Measurements from ENCODE around the gene PHF3.
A peak's percentile ranks its signal among the peaks of the same experiment; 100 is the strongest.

Gene PHF3, protein sequence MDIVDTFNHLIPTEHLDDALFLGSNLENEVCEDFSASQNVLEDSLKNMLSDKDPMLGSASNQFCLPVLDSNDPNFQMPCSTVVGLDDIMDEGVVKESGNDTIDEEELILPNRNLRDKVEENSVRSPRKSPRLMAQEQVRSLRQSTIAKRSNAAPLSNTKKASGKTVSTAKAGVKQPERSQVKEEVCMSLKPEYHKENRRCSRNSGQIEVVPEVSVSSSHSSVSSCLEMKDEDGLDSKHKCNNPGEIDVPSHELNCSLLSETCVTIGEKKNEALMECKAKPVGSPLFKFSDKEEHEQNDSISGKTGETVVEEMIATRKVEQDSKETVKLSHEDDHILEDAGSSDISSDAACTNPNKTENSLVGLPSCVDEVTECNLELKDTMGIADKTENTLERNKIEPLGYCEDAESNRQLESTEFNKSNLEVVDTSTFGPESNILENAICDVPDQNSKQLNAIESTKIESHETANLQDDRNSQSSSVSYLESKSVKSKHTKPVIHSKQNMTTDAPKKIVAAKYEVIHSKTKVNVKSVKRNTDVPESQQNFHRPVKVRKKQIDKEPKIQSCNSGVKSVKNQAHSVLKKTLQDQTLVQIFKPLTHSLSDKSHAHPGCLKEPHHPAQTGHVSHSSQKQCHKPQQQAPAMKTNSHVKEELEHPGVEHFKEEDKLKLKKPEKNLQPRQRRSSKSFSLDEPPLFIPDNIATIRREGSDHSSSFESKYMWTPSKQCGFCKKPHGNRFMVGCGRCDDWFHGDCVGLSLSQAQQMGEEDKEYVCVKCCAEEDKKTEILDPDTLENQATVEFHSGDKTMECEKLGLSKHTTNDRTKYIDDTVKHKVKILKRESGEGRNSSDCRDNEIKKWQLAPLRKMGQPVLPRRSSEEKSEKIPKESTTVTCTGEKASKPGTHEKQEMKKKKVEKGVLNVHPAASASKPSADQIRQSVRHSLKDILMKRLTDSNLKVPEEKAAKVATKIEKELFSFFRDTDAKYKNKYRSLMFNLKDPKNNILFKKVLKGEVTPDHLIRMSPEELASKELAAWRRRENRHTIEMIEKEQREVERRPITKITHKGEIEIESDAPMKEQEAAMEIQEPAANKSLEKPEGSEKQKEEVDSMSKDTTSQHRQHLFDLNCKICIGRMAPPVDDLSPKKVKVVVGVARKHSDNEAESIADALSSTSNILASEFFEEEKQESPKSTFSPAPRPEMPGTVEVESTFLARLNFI (N-terminal part only)

DNA sequence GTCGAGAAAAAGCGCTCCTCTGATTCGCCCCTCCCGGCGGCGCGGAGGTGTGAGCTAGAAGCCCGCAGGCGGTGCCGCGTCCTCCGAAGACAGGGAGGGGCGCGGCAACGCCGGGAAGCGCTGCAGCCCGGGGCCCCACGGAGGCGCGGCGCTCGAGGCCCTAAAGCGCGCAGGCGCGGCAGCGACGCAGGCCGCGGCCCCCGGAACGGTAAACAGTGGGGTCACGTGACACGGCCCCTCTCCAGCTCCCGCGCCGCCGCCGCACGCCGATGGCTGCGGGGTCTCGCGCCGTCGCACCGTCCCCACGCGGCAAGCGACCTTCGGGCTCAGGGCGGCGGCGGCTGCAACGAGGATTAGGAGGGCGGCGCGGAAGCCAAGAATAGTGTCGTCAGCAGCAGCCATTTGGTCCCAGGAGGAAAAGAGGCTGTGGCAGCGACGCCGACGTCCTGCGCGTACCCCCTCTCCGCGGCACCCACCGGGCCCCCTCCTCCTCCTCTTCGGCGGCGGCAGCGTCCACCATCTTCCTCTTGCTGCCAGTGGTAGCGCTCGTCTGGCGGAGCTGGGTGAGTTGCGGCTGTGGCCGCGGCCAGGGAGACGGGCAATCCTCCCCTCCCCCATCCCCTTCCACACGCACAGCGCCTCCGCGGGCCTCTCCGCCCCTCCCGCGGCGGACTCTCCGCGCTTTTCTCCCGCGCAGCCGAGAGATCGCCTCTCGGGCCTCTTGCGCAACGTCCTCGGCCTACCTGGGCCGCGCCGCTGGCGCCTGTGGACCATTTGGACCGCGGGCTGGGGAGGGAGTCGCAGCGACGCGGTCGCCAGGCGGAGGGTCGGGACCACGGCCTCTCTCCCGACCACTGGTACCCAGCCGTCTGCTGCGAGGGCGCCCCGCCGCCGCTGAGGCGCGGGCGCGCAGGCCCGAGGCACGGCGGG lies at the start of gene PHF3:
Gene PHF3 (plus strand): TSS at position 215 of the 930 bp plus-strand sequence. CDS start 10,750 bp downstream, outside the sequence.
- DNase-seq (ENCODE audit: low read depth in 2 of 3, low spot score in 1 of 3), result peak; percentile 69 to 89 (median 81)

DNA sequence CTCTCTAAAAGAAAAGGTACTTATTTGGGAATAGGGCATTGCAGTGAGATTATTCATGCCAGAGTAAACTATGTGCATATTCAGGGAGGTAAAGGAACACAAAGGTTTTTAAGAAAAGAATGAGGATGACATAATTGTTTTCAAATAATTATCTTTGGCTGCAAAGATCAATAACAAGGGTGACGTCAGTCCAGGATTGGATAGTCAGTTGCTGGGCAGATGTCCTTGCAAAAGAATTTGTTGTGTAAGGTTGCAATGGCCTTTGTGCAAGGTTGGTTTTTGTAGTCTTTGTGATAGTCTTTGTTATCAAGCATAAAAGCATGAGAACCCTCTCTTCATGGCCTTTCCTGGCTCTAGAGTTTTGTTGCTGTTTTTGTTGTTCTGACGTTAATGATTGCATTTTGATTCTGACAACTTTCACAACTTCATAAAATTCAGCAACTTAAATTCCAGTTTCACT lies 45.6 kb upstream of the PHF3 start:
- no peak for DNase-seq (ENCODE audit: low read depth in 2 of 3, low spot score in 1 of 3)

DNA sequence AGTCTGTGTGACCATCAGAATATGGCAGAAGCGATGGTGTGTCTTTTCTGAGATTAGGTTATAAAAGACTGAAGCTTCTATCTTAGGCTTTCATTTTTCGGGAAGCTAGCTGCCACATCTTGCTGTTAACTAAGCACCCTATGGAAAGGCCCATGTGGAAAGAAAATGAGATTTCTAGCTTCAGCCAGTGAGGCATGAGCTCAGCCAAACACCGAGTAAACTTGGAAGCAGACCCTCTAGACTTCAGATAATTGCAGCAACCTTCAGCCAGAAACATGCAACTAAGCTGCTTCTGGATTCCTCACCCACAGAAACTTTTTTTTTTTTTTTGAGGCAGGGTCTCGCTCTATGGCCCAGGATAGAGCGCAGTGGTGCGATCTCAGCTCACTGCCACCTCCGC lies 42.7 kb upstream of the PHF3 start:
- DNase-seq (ENCODE audit: low read depth in 2 of 3, low spot score in 1 of 3), result no peak

DNA sequence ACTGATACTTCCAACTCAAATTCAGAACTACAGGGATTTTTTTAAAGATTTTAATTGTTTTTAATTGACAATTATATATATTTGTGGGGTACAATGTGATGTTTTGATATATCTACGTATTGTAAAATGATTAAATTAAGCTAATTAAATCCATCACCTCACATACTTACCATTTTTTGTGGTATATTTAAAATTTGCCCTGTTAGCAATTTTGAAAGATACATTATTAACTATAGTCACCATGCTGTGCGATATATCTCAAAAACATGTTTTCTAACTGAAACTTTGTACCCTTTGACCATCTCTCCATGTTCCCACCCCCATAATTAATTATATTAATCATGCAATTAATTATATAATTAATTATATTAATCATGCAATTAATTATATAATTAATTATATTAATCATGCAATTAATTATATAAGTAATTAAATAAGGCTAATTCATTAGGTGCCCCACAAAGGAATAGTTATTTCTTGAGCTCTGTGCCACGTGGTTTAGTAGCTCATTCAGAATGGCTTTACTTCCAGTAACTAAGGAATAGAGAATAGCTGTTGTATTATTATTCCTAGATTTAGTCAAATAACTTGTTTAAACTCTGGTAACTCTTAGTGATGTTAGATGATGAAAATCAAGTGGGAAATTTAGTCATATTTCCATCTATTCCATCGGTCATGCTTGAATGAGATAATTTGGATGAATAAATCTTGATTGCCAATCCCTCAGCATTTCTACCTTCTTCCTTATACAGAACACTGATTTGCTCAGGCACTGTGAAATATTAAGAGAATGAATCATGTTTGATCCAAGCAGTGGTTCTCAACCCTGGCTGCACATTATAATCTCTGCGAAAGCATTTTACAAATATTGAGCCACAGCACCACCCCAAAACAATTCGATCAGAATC lies 38.2 kb upstream of the PHF3 start:
- no peak for DNase-seq (ENCODE audit: low read depth in 2 of 3, low spot score in 1 of 3)

DNA sequence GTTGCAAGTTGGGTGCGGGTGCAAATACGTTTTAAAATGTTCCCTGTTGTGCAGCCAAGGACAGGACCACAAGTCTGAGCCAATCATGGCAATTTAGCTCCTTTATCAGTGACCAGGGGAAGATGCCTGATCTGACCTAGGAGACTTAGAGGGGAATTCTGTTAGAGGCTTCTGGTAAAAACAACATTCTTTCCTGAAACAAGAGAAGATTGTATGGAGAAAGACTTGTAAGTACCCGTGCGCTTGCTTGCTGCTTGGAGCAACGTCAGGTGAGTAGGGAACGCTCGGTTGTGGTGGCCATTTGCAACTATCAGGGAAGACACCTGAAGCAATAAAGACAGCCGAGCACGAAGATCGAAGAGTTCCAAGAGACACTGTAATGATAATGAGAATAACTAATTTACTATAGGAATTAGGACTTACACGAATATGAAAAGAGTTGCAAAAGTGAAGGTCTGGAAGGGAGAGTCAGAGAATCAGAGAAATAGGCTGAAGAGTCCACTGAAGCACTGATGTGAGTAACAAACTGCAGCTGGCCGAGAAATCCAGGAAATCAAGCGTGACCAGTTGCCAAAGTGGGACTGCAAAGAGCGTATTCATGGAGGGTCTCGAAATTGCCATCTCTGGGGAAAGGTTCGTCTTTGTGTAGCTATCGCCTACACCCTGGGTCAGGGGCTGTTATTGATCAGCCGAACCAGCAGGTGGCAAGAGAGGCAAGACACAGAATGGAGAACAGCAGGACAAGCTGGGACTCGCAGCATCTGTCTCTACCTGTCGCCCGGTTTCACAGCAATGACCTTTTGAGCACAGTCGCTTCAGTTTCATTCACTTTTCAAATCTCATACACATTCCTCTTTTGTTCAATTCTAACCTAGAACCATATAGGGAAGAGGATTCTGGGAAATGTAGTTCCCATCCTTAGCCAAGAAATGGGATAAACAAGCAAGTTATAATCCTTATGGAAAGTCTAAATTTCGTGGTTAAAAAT lies 37.3 kb upstream of the PHF3 start:
- peak; percentile 59 to 74 (median 62) for DNase-seq (ENCODE audit: low read depth in 2 of 3, low spot score in 1 of 3)

DNA sequence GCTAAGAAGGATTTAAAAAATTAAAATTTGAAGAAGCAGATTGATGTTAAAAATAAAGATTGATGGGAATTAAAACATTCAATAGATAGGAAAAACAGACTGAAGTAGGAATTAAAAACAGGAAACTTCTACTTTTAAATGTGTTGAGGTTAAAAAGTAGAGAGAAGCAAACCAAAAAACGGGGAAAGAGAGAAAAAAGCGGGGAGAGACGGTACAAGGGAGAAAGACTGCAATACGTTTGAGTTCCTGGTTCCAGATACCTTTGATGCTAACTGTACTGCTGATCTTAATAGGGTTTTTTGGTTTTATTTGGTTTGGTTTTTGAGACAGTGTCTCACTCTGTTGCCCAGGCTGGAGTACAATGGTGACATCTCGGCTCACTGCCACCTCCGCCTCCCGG lies 36.4 kb upstream of the PHF3 start:
- no peak for DNase-seq (ENCODE audit: low read depth in 2 of 3, low spot score in 1 of 3)

DNA sequence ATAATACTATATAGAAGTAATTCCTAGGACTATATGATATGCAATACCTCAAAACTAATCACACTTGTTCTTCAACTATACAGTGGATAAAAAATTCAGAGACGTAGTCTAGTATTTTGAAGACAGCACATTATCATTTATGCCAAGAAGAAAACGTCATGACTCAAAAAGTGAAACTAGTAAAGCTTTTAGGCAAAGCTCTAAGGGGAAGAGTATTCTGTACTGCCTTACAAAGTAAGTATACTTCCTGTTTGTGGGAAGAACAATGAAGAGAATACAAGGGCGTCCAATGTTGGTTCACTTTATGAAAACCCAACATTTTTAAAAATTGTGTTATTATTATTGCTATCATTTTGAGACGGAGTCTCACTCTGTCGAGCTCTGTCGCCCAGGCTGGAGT lies 35.5 kb upstream of the PHF3 start:
- DNase-seq (ENCODE audit: low read depth in 2 of 3, low spot score in 1 of 3), result no peak

DNA sequence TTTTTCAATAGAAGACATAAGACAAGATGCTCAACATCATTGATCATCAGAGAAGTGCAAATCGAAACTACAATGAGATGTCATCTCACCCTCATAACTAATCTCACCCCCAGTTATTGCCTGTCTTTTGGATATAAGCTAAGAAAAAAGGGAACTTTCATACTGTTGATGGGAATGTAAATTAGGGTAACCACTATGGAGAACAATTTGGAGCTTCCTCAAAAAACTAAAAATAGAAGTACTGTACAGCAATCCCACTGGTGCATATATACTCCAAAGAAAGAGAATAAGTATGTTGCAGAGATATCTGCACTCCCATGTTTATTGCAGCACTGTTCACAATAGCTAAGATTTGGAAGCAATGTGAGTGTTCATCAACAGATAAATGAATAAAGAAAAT lies 26.4 kb upstream of the PHF3 start:
- no peak for DNase-seq (ENCODE audit: low read depth in 2 of 3, low spot score in 1 of 3)

DNA sequence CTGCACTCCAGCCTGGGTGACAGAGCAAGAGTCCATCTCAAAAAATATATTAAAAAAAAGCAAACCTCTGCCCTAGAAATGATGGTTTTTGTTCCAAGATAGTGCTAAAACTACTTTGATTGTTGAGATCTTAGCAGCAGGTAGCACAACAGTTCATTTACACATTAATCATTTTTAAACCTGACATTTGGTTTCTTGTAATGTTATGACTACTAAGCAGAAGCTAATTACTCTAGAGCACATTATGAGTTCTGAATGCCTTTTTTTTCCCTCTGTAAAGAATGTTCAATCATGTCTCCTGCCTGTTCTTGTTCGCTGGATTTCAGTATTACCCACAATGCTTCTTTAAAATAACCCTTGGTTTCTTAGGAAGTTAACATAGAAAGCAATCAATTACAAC lies 24.7 kb upstream of the PHF3 start:
- no peak for DNase-seq (ENCODE audit: low read depth in 2 of 3, low spot score in 1 of 3)

DNA sequence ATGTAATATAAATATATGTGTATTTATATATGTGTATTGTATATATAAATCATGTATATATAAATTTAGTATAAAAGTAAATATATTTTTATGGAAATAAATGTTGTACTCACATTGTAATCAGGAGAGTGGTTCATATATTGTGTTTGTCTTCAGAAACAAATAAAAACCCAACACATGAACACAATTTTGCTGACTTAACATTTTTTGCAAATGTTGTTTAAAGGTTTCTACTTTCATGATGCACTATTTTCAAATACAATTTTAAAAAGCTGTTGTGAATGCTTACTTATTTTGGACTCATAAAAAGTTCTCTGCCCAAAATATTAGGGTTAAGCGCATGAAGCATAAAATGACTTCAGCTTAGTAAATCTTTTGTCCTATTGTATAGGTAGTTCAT lies 24.0 kb upstream of the PHF3 start:
- no peak for DNase-seq (ENCODE audit: low read depth in 2 of 3, low spot score in 1 of 3)

DNA sequence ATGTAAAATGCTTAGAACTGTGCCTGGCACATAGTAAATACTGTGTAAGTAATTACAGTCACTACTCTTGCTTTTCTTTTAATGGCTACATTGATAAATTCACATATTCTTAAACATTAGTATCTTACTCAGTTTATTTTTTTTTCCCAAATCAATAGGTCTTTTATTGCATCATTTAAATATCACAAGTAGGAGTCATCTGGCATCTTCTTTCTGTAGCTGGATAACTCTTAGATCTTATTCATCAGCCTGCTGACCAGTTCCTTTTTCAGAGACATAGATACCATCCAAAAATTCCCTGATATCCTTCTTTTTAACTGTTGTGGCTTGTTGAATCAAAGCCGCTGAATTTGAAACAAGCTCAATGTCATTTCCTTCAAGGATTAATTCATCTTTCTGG lies 20.0 kb upstream of the PHF3 start:
- no peak for DNase-seq (ENCODE audit: low read depth in 2 of 3, low spot score in 1 of 3)

DNA sequence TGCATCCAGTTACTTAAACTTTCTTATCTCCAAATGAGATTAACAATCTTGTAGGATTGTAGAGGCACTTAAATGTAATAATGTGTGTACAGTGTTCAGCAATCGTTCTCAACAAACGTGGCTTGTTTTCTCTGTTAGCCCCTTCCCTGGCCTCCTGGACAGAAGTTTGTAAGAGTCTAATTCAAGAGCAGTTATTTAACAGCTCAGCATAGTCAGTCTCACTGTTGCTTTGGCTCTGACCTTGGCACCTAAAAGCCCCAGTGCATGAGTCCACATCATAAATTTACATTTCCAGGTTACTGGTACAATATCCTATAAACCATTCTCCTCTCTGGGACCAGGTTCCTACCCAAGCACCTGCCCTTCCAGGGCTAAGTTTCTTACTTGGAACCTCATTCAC lies 11.5 kb upstream of the PHF3 start:
- DNase-seq (ENCODE audit: low read depth in 2 of 3, low spot score in 1 of 3), result no peak

DNA sequence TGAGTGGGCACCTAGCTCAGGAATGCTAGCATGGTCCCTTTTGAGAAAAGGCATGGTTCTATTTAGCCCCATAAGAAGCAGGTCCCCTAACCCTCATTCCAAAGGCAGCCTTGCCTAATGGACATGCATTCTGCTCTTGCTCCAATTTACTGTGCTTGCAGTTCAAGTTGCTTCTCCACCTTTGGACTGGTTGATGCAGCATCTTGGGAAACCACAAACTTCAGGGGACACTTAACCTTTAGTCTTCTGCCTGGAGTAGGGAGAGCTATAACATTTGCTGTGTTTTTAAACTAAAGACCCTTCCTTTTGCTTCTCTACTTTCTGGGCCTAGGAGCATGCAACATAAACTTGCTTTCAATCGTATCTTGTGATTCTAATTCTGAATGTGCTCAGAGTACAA lies 5.1 kb upstream of the PHF3 start:
- no peak for DNase-seq (ENCODE audit: low read depth in 2 of 3, low spot score in 1 of 3)

DNA sequence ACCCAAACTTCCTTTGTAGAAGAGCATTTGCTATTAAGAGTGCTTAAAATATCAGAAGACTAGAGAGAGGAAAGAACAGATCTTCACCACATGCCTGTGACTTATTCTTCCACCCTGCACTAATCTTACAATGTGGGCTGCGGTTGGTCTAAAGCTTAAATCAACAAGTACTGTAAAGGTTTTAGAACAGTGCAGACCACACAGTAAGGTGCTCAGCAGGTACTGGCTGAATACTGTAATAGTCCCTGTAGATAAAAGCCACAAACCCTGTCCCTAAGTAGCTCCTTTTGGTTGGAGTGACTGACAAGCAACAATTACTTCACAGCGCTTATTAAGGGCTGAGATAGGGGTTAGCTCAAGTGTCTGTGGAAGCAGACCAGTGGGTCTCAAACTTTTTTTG lies 972 bp upstream of the PHF3 start:
- DNase-seq (ENCODE audit: low read depth in 2 of 3, low spot score in 1 of 3), result no peak

DNA sequence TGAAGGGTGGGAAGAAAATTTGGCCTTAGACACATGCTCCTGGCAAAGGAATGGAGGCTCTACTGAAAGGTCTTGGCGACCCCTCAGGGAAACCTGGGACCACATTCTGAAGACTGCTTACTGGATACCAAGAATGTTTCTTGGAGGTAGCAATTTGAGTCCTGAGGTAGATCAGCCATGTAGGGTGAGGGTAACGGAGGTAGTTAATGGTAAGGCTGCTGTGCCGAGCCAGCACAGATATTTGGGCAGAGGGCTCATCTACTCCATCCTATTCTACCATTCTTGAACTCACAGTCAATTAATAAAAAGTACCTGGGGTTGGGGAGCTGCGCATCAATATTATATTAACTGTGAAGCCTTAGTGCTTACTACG lies 401 bp upstream of the PHF3 start:
- DNase-seq (ENCODE audit: low read depth in 2 of 3, low spot score in 1 of 3), result no peak

DNA sequence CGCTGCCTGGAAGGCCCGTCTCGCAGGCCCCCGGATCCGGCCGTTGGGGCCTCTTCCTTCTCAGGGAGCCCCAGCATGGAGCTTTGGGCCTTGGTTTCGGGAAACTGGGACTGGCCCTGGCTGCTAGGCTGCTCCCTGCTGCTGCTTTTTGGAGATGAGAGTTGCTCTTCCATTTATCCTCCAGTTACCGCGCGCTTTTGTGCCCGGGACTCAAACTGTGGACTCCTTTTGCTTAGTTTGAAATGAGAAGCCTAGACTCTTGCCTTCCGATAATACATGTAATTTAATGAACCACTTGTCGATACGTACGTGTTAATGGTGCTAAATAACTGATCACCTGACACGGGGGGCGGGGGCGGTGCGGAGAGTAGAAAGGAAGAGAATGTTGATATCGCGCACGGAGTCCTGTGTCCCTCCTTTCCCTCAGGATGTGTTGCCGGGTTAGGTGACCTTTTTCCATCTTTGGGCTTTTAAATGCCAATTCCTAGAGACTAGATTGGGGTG lies 968 bp downstream of the PHF3 start:
- peak; percentile 14 to 63 (median 49) for DNase-seq (ENCODE audit: low read depth in 2 of 3, low spot score in 1 of 3)

DNA sequence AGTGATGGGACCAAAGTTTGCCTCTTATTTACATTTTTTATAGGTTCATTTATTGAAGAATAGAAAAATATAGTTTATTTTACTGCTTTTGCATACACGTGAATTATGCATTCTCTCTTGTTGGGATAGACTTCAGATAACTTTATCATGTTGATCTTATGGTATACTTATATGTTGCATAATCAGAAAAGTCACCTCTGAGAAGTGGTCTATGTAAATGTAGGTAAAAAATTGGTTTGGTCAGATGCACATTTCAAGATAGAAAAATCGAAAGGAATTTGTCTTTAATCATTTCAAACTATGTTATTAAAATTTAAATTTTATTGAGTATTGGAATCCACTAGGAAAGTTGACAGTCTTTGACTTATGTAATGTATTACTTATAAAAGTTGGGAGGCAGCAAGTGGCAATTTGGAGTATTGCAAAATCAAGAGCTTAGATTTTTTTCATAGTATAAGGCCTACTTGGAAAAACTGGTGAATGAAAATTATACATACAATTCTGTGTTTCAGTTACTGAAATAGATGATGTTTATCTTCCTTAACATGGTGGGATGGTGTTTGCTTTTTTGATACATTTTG lies 2.4 kb downstream of the PHF3 start:
- no peak for DNase-seq (ENCODE audit: low read depth in 2 of 3, low spot score in 1 of 3)

DNA sequence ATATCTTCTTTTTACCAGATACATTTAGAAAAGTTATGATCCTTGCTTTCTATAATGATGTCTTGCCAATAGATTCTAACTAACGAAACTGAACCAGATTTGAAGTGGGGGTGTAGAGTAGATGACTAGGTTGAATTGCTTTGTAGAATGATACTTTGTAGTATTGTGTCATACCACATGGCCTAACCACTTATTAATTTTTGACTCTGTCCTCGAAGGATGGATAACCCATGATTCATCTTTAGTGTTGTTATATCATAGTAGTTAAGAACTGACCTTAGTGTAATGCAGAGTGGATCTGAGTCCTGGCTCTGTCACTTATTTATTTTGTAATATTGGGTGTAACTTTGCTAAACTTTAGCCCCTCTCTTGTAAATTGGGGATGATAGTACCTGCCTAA lies 4.5 kb downstream of the PHF3 start:
- DNase-seq (ENCODE audit: low read depth in 2 of 3, low spot score in 1 of 3), result no peak

Data from stimulated activated CD4-positive, alpha-beta T cell treated with anti-CD3 and anti-CD28 coated beads, Interleukin-12 subunit alpha, Interleukin-12 subunit beta, amount 100 ng/mL, for 48 hours (primary cell).